Measurements from ENCODE around the gene EXOC4.

Gene EXOC4

GRCh38 chr7:133958822-133959221, 705.9 kb downstream of the EXOC4 start:
- no peak overlapping the region for H3K9ac ChIP-seq (ENCODE audit: low read length)
- peaks cover 11% of the 10 kb centered on the region; the same call in 1 of the 2 replicates for H3K9me3 ChIP-seq (ENCODE audit: low read length)
- no peaks in the 10 kb centered on the region for H3K27me3 ChIP-seq (ENCODE audit: insufficient read depth, low read length)
- no peaks in the 10 kb centered on the region for H4K20me1 ChIP-seq (ENCODE audit: insufficient read depth, low read length)
- H3K36me3 ChIP-seq (ENCODE audit: insufficient read depth, low read length), result no peaks in the 10 kb centered on the region
- H3K4me1 ChIP-seq (ENCODE audit: insufficient read depth, low read length, severe bottlenecking), result no peaks in the 10 kb centered on the region
- TF ChIP-seq CTCF (IDR thresholded peaks at IDR 0.05; ENCODE audit: low read length), result no peak
- no peak for TF ChIP-seq EZH2 (IDR thresholded peaks at IDR 0.05; ENCODE audit: borderline replicate concordance, low read length)
- H2AFZ ChIP-seq (ENCODE audit: low read length), result no peak overlapping the region
- H3K4me2 ChIP-seq (ENCODE audit: low read length), result no peak overlapping the region
- no peak overlapping the region for H3K27ac ChIP-seq (ENCODE audit: low read depth, low read length, poor library complexity, severe bottlenecking)
- H3F3A ChIP-seq (ENCODE audit: insufficient read depth, low read length), result 0 out of 2 replicates have a peak, but pooled peaks cover 2% of the 10 kb centered on the region
- H3K9me2 ChIP-seq (ENCODE audit: low read depth, low read length), result no peaks in the 10 kb centered on the region
- no peaks in the 10 kb centered on the region for H3K79me2 ChIP-seq (ENCODE audit: insufficient read depth, low read length)
- no peak overlapping the region for H3K4me3 ChIP-seq (ENCODE audit: low read depth, low read length, poor library complexity, severe bottlenecking)

GRCh38 chr7:133959505-133959904, 706.6 kb downstream of the EXOC4 start:
- H3F3A ChIP-seq (ENCODE audit: insufficient read depth, low read length), result 0 out of 2 replicates have a peak, but pooled peaks cover 4% of the 10 kb centered on the region
- no peak overlapping the region for H3K27ac ChIP-seq (ENCODE audit: low read depth, low read length, poor library complexity, severe bottlenecking)
- TF ChIP-seq CTCF (IDR thresholded peaks at IDR 0.05; ENCODE audit: low read length) (no peak), EZH2 (IDR thresholded peaks at IDR 0.05; ENCODE audit: borderline replicate concordance, low read length) (no peak)

GRCh38 chr7:133961724-133962123, 708.8 kb downstream of the EXOC4 start:
- H4K20me1 ChIP-seq (ENCODE audit: insufficient read depth, low read length), result no peaks in the 10 kb centered on the region
- H3F3A ChIP-seq (ENCODE audit: insufficient read depth, low read length), result 0 out of 2 replicates have a peak, but pooled peaks cover 4% of the 10 kb centered on the region
- no peaks in the 10 kb centered on the region for H3K79me2 ChIP-seq (ENCODE audit: insufficient read depth, low read length)
- H2AFZ ChIP-seq (ENCODE audit: low read length), result no peak overlapping the region
- H3K9me3 ChIP-seq (ENCODE audit: low read length), result no peaks in the 10 kb centered on the region
- no peak overlapping the region for H3K4me3 ChIP-seq (ENCODE audit: low read depth, low read length, poor library complexity, severe bottlenecking)
- H3K36me3 ChIP-seq (ENCODE audit: insufficient read depth, low read length), result no peaks in the 10 kb centered on the region
- no peaks in the 10 kb centered on the region for H3K27me3 ChIP-seq (ENCODE audit: insufficient read depth, low read length)
- H3K4me1 ChIP-seq (ENCODE audit: insufficient read depth, low read length, severe bottlenecking), result no peaks in the 10 kb centered on the region
- H3K27ac ChIP-seq (ENCODE audit: low read depth, low read length, poor library complexity, severe bottlenecking), result no peak overlapping the region
- no peak overlapping the region for H3K9ac ChIP-seq (ENCODE audit: low read length)
- no peaks in the 10 kb centered on the region for H3K9me2 ChIP-seq (ENCODE audit: low read depth, low read length)
- no peak for TF ChIP-seq CTCF (IDR thresholded peaks at IDR 0.05; ENCODE audit: low read length)
- TF ChIP-seq EZH2 (IDR thresholded peaks at IDR 0.05; ENCODE audit: borderline replicate concordance, low read length), result no peak
- no peak overlapping the region for H3K4me2 ChIP-seq (ENCODE audit: low read length)

More at GRCh38 chr7:133959505-133959904, 706.6 kb downstream of the EXOC4 start:
- no peak overlapping the region for H3K4me3 ChIP-seq (ENCODE audit: low read depth, low read length, poor library complexity, severe bottlenecking)
- H3K9me2 ChIP-seq (ENCODE audit: low read depth, low read length), result no peaks in the 10 kb centered on the region
- H3K4me2 ChIP-seq (ENCODE audit: low read length), result no peak overlapping the region
- peaks cover 7% of the 10 kb centered on the region; the same call in 1 of the 2 replicates for H3K9me3 ChIP-seq (ENCODE audit: low read length)
- no peaks in the 10 kb centered on the region for H3K4me1 ChIP-seq (ENCODE audit: insufficient read depth, low read length, severe bottlenecking)
- H4K20me1 ChIP-seq (ENCODE audit: insufficient read depth, low read length), result no peaks in the 10 kb centered on the region
- H3K9ac ChIP-seq (ENCODE audit: low read length), result no peak overlapping the region
- H3K36me3 ChIP-seq (ENCODE audit: insufficient read depth, low read length), result no peaks in the 10 kb centered on the region
- H3K79me2 ChIP-seq (ENCODE audit: insufficient read depth, low read length), result no peaks in the 10 kb centered on the region
- H3K27me3 ChIP-seq (ENCODE audit: insufficient read depth, low read length), result no peaks in the 10 kb centered on the region
- H2AFZ ChIP-seq (ENCODE audit: low read length), result no peak overlapping the region

Measured in OCI-LY1 (cell line).